ENCODE results near the gene GP5.

GRCh38 chr3:194404365-194405140, 5.5 kb upstream of the GP5 start:
- TF ChIP-seq ZBTB33 (CRISPR knock-in tag; IDR thresholded peaks at IDR 0.05) (no peak), POLR2A (conservative IDR thresholded peaks at IDR 0.05) (no peak), ZNF311 (CRISPR knock-in tag; IDR thresholded peaks at IDR 0.05) (no peak), SMAD3 (CRISPR knock-in tag; conservative IDR thresholded peaks at IDR 0.05) (no peak)

Measured in K562 (cell line).